NCI-H2227 treated with DMSO at 0.1 percent for 48 hours (cell line): ENCODE data around the gene HPDL.
"Not testable (repeated sequence)": the region's sequence is repeated elsewhere in the genome, so short reads cannot be mapped to it uniquely, and the experiment has no call there.

Source experiments
- DNase-seq: peaks from one replicate; lab custom pipeline; 2025; lab: John Stamatoyannopoulos, UW

Gene HPDL

GRCh38 chr1:45326627-45327623 is at the start of gene HPDL:
Gene HPDL (plus strand): TSS chr1:45326895. CDS start chr1:45327149, 254 bp downstream.
- no peak for DNase-seq

- no peak for DNase-seq
Observed at GRCh38 chr1:45282351-45282750, 44.3 kb upstream of the HPDL start.

- DNase-seq, result not testable (repeated sequence)
Observed at GRCh38 chr1:45284858-45285257, 41.8 kb upstream of the HPDL start.

GRCh38 chr1:45286521-45286920 is 40.2 kb upstream of the HPDL start:
- DNase-seq, result not testable (repeated sequence)

- DNase-seq, result not testable (repeated sequence)
Observed at GRCh38 chr1:45291002-45291401, 35.7 kb upstream of the HPDL start.

GRCh38 chr1:45291716-45292115 is 35.0 kb upstream of the HPDL start:
- no peak for DNase-seq

GRCh38 chr1:45297666-45298356 is 28.9 kb upstream of the HPDL start:
- peak; percentile 21 for DNase-seq

GRCh38 chr1:45299296-45299695 is 27.4 kb upstream of the HPDL start:
- no peak for DNase-seq

- peak; percentile 74 for DNase-seq
Observed at GRCh38 chr1:45299981-45300668, 26.6 kb upstream of the HPDL start.

- no peak for DNase-seq
Observed at GRCh38 chr1:45300669-45300997, 26.1 kb upstream of the HPDL start.

GRCh38 chr1:45302505-45303150 is 24.1 kb upstream of the HPDL start:
- no peak for DNase-seq

GRCh38 chr1:45303520-45304310 is 23.0 kb upstream of the HPDL start:
- DNase-seq, result peak; percentile 95

- no peak for DNase-seq
Observed at GRCh38 chr1:45304311-45305081, 22.2 kb upstream of the HPDL start.

GRCh38 chr1:45305231-45305630 is 21.5 kb upstream of the HPDL start:
- no peak for DNase-seq

- no peak for DNase-seq
Observed at GRCh38 chr1:45306319-45306718, 20.4 kb upstream of the HPDL start.

- no peak for DNase-seq
Observed at GRCh38 chr1:45306905-45307304, 19.8 kb upstream of the HPDL start.

- no peak for DNase-seq
Observed at GRCh38 chr1:45314266-45314665, 12.4 kb upstream of the HPDL start.

GRCh38 chr1:45317166-45317565 is 9.5 kb upstream of the HPDL start:
- no peak for DNase-seq

GRCh38 chr1:45319761-45320160 is 6.9 kb upstream of the HPDL start:
- no peak for DNase-seq

GRCh38 chr1:45321444-45321843 is 5.3 kb upstream of the HPDL start:
- no peak for DNase-seq
